ENCODE data around the gene C7orf33.

The C7orf33 gene

DNA sequence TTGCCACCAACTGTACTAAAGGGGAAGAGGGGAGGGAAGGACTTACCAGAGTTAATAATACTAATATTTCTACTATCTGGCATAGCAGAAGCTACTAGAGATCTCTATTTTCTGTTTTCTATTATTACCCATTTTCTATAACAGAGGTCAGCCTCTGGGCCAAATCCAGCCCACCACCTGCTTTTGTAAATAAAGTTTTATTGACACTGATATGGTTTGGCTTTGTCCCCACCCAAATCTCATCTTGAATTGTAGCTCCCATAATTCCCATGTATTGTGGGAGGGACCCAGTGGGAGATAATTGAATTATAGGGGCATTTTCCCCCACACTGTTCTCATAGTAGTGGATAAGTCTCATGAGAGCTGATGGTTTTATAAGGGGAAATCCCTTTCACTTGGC is 62.2 kb downstream of the C7orf33 start:
- H3K9me3 ChIP-seq (ENCODE audit: control insufficient read depth, low read length) = no peaks in the 10 kb centered on the region
- H3K4me1 ChIP-seq = no peaks in the 10 kb centered on the region
- H3K27me3 ChIP-seq (ENCODE audit: control insufficient read depth, insufficient read depth, low read length) = no peaks in the 10 kb centered on the region
- TF ChIP-seq, protein P1, sequence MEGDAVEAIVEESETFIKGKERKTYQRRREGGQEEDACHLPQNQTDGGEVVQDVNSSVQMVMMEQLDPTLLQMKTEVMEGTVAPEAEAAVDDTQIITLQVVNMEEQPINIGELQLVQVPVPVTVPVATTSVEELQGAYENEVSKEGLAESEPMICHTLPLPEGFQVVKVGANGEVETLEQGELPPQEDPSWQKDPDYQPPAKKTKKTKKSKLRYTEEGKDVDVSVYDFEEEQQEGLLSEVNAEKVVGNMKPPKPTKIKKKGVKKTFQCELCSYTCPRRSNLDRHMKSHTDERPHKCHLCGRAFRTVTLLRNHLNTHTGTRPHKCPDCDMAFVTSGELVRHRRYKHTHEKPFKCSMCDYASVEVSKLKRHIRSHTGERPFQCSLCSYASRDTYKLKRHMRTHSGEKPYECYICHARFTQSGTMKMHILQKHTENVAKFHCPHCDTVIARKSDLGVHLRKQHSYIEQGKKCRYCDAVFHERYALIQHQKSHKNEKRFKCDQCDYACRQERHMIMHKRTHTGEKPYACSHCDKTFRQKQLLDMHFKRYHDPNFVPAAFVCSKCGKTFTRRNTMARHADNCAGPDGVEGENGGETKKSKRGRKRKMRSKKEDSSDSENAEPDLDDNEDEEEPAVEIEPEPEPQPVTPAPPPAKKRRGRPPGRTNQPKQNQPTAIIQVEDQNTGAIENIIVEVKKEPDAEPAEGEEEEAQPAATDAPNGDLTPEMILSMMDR (IDR thresholded peaks at IDR 0.05) = no peak
- no peak overlapping the region for H3K27ac ChIP-seq
- no peak overlapping the region for H3K4me2 ChIP-seq (ENCODE audit: low read length)
- no peaks in the 10 kb centered on the region for H3K36me3 ChIP-seq (ENCODE audit: control insufficient read depth, insufficient read depth, low read length)
- H3K79me2 ChIP-seq = no peaks in the 10 kb centered on the region
- no peak overlapping the region for H2AFZ ChIP-seq
- H3K9ac ChIP-seq = no peak overlapping the region
- H3K4me3 ChIP-seq (ENCODE audit: low read depth, low read length) = no peak overlapping the region

DNA sequence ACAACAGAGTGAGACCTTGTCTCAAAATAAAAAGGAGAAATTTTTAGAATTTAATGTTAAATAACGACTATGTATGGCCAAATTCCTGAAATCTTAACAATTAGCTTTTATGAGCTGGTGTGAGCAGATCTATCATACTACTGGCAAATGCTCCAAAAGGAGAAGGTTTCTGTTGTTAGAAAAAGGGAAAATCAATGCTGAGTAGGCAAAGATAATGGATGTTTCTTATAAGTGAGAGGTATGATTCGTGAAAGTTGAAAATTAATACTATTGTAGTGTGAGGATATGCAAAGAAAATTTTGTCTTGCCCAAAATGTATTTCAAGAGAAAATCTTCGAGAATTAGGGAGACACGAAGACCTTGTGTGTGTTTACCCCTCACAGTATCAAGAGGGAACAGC is 67.4 kb downstream of the C7orf33 start:
- Histone ChIP-seq H3K4me1 (no peaks in the 10 kb centered on the region), H3K9ac (no peak overlapping the region), H3K79me2 (no peaks in the 10 kb centered on the region), H3K9me3 (ENCODE audit: control insufficient read depth, low read length) (no peaks in the 10 kb centered on the region), H3K27ac (no peak overlapping the region), H3K4me2 (ENCODE audit: low read length) (no peak overlapping the region), H3K4me3 (ENCODE audit: low read depth, low read length) (no peak overlapping the region), H3K27me3 (ENCODE audit: control insufficient read depth, insufficient read depth, low read length) (no peaks in the 10 kb centered on the region), H3K36me3 (ENCODE audit: control insufficient read depth, insufficient read depth, low read length) (no peaks in the 10 kb centered on the region), H2AFZ (no peak overlapping the region)
- TF ChIP-seq, protein P1 (IDR thresholded peaks at IDR 0.05) = no peak

DNA sequence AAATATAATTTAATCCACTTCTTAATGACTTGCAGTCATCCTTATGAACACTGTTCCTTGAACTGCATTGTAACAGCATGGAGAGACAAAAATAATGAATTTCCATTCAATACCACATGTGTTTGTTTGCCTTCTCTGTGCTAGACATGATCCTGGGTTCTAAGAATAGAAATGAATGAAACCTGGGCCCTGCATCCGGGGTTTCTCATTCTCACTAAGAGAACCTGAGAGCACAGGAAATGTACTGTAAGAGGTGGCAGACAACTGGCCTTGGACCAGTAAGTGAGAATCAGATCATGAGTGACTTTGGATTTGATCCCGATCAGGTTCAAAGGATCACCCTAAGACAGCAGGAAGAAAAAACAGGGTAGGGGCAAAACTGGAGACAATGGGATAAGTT is 70.9 kb downstream of the C7orf33 start:
- Histone ChIP-seq H3K9ac (no peak overlapping the region), H3K4me1 (no peaks in the 10 kb centered on the region), H2AFZ (no peak overlapping the region), H3K36me3 (ENCODE audit: control insufficient read depth, insufficient read depth, low read length) (no peaks in the 10 kb centered on the region), H3K4me3 (ENCODE audit: low read depth, low read length) (no peak overlapping the region), H3K4me2 (ENCODE audit: low read length) (no peak overlapping the region), H3K27ac (no peak overlapping the region), H3K27me3 (ENCODE audit: control insufficient read depth, insufficient read depth, low read length) (no peaks in the 10 kb centered on the region), H3K9me3 (ENCODE audit: control insufficient read depth, low read length) (no peaks in the 10 kb centered on the region), H3K79me2 (no peaks in the 10 kb centered on the region)
- TF ChIP-seq, protein P1 (IDR thresholded peaks at IDR 0.05) = no peak

DNA sequence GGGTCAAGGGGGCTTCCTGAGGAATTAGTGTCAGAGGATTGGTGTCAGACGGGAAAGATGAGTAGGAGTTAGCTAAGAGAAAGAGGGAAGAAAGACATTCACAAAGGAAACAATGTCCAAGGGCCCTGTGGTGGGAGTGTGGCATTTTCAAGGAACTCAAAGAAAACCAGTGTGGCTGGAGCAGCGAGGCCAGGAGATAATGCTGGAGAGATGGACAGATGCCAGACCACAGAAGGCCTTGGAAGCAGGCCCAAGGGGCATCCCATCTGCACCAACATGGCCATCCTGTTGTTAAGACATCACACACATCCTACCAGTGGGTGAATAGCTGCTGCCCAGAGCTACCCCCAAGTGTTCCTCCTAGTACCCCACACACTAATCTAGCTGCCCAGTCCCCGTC is 72.1 kb downstream of the C7orf33 start:
- TF ChIP-seq, protein P1 (IDR thresholded peaks at IDR 0.05) = no peak

DNA sequence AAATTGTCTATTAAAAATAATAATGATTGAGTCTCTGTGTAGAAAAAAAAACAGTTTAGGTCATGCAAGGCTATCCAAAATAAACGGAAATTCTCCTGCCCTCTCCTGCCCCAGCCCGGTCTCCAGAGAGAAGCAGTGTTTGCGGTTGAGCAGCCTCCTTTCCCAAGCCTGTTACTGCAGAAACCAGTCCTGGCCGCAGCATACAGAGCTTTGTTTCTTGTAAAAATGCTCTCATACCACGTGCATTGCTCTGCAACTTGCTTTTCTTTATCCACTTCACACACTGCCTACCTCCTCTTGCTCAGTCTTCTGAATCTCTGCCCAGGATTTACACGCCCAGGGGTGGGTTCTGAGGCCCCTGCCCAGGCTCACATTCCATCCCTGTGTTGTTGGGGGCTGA is 73.8 kb downstream of the C7orf33 start:
- Histone ChIP-seq H3K79me2 (no peaks in the 10 kb centered on the region), H3K9me3 (ENCODE audit: control insufficient read depth, low read length) (no peaks in the 10 kb centered on the region), H2AFZ (no peak overlapping the region), H3K4me1 (no peaks in the 10 kb centered on the region), H3K4me3 (ENCODE audit: low read depth, low read length) (no peak overlapping the region), H3K9ac (no peak overlapping the region), H3K27me3 (ENCODE audit: control insufficient read depth, insufficient read depth, low read length) (no peaks in the 10 kb centered on the region), H3K27ac (no peak overlapping the region), H3K36me3 (ENCODE audit: control insufficient read depth, insufficient read depth, low read length) (no peaks in the 10 kb centered on the region), H3K4me2 (ENCODE audit: low read length) (no peak overlapping the region)
- TF ChIP-seq, protein P1 (IDR thresholded peaks at IDR 0.05) = no peak

More for the DNA sequence above, 72.1 kb downstream of the C7orf33 start:
- H3K4me3 ChIP-seq (ENCODE audit: low read depth, low read length) = no peak overlapping the region
- H3K4me2 ChIP-seq (ENCODE audit: low read length) = no peak overlapping the region
- H3K27ac ChIP-seq = no peak overlapping the region
- no peaks in the 10 kb centered on the region for H3K79me2 ChIP-seq
- no peaks in the 10 kb centered on the region for H3K9me3 ChIP-seq (ENCODE audit: control insufficient read depth, low read length)
- no peaks in the 10 kb centered on the region for H3K27me3 ChIP-seq (ENCODE audit: control insufficient read depth, insufficient read depth, low read length)
- no peak overlapping the region for H2AFZ ChIP-seq
- H3K9ac ChIP-seq = no peak overlapping the region
- no peaks in the 10 kb centered on the region for H3K4me1 ChIP-seq
- no peaks in the 10 kb centered on the region for H3K36me3 ChIP-seq (ENCODE audit: control insufficient read depth, insufficient read depth, low read length)

All from parathyroid adenoma (tissue), 2 donors.